SH-SY5Y (cell line): ENCODE data around the gene DMD.

Experiments
- GATA2 ChIP-seq: IDR thresholded peaks from 2 replicates; pipeline ENCODE4 v1.6.1; 2011; ENCODE audit warnings: mild to moderate bottlenecking, low read depth, low read length
- GATA3 ChIP-seq: IDR thresholded peaks from 2 replicates; pipeline ENCODE4 v1.6.1; 2011; ENCODE audit warnings: low read depth, mild to moderate bottlenecking, low read length, moderate library complexity

DNA sequence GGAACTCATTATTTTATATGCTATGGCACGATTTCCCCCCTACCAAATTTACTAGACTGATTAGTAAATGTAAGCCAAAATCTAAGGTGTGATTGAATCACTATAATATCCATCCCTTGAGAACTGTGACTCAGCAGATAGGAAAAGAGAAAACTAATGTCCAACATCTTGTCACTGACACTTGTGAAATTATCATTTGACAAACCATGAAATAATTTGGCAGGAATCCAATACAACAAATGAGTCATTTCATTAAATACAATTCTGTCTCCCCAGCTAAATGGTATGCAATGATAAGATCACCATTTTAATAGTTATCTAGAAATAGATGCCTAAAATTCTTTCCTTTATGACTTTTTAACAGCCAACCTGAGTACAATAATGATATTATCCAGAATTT lies 462.3 kb downstream of the DMD start:
- TF ChIP-seq GATA2 (no peak), GATA3 (no peak)
